Erythroblast (primary cell): Measurements from ENCODE around the gene CDC42BPB.

ENCODE experiments used
- GATA1 ChIP-seq: IDR thresholded peaks from 2 replicates; pipeline ENCODE4 v1.6.1; 2011; ENCODE audit warnings: low read depth, mild to moderate bottlenecking, control low read depth, low read length, moderate library complexity
- POLR2A ChIP-seq: IDR thresholded peaks from 2 replicates; pipeline ENCODE4 v1.6.1; 2011; ENCODE audit warnings: mild to moderate bottlenecking, low read length

DNA sequence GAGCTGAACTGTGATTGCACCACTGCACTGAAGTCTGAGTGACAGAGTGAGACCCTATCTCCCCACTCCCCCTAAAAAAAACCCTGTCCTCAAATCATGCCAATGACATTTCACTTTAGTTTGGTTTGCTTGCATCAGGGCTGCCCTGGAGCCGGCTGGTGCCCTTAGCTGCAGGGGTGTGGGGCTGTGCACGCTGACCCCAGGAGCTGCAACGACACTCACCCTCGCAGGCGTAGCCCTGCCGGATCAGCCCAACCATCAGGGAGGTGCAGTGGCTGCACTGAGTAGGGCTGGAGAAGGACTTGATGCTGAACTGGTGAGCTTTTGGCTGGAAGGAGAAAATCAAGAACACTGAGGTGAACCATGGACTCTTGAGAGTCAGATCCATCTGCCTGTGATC is 105.1 kb downstream of the CDC42BPB start:
- TF ChIP-seq POLR2A (no peak), GATA1 (no peak)
